Measurements from ENCODE around the gene TEAD1.

TEAD1 gene

DNA sequence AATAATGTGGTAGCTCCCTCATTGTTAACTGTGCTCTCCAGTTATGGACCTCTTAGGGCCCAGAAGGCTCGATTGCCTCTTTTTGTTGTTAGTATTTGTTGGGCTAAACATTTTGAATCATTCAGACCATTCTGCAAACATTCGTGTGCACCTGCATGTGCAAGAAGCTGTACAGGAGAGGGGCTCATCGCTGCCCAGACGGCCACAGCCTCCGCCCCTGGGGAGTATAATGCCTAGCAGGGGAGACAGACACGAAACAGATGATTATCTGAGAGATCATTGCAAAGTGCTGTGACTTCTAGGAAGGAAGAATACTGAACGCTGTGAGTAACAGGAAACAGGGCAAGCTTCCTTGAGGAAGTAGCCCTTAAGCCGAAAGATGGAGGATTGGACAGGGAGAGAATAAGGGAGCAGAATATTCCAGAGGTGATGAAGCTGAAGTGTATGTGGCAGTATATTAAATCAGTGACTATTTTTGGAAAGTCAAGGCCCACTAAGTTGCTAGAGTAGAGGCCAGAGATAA lies 211.6 kb downstream of the TEAD1 start:
- DNase-seq (ENCODE audit: low spot score) = no peak
- no peak for TF ChIP-seq CTCF (conservative IDR thresholded peaks at IDR 0.05; ENCODE audit: low read depth)
- POLR2A ChIA-PET (ENCODE audit: low non-redundant PET) = no interaction called here
- CTCF ChIA-PET = interaction anchor here (0.7 to 0.8 kb wide), 2 partner anchors 26 to 554 kb away, joined by 3 read pairs; no protein-coding TSS in a partner anchor
- H3K27ac ChIP-seq = no peak overlapping the region

DNA sequence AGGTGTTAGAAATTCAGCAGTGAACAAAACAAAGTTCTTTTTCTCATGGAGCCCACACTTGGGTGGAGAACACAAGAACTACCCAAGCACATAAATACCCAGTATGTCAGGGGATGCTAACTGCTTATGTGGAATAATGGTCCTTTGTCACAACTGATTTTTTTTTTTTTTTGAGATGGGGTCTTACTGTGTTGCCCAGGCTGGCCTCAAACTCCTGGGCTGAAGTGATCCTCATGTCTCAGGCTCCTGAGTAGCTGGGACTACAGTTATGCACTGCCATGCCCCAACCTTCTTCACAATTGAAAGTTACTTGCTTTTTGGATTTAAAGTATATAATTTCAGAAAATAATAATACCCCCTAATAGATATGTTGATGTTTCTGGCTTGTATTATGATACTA lies 212.3 kb downstream of the TEAD1 start:
- no peak for DNase-seq (ENCODE audit: low spot score)
- CTCF ChIA-PET = no interaction called here
- POLR2A ChIA-PET (ENCODE audit: low non-redundant PET) = no interaction called here
- TF ChIP-seq CTCF (conservative IDR thresholded peaks at IDR 0.05; ENCODE audit: low read depth) = no peak
- H3K27ac ChIP-seq = no peak overlapping the region

GRCh38 chr11:12888525-12889158 lies 214.4 kb downstream of the TEAD1 start:
- ChIA-PET CTCF (interaction anchor here (0.6 to 1.4 kb wide), 21 partner anchors 11 to 1336 kb away, joined by 3 to 7 read pairs (median 3); no protein-coding TSS in a partner anchor), POLR2A (ENCODE audit: low non-redundant PET) (no interaction called here)
- peak; percentile 58 for DNase-seq (ENCODE audit: low spot score)
- peak overlapping the region; percentile 62 for H3K27ac ChIP-seq
- peak; percentile 66 for TF ChIP-seq CTCF (conservative IDR thresholded peaks at IDR 0.05; ENCODE audit: low read depth)

DNA sequence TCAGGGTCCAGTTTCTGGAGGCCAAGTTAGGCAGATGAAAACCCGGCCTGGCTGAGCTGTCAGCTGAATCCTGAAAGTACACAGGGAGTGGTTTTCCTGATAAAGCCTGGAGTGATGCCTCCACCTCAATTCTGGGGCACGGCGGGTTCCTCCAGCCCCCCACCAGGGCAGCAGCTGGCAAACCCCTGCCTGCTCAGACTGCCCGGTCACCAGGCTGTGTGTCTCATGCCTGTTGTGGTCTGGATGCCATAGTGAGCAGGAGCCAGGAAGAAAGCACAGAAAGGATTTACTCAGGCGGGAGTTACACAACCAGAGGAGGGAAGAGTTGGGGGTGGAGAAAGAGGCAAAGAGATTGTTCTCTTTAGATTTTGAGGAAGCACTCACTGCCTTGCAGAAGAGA lies 215.0 kb downstream of the TEAD1 start:
- ChIA-PET POLR2A (ENCODE audit: low non-redundant PET) (no interaction called here), CTCF (interaction anchor here (0.6 to 1.3 kb wide), 16 partner anchors 17 to 1336 kb away, joined by 3 to 5 read pairs (median 3); no protein-coding TSS in a partner anchor)
- TF ChIP-seq CTCF (conservative IDR thresholded peaks at IDR 0.05; ENCODE audit: low read depth) = no peak
- H3K27ac ChIP-seq = peak overlapping the region; percentile 62
- DNase-seq (ENCODE audit: low spot score) = no peak

GRCh38 chr11:12890476-12890875 lies 216.3 kb downstream of the TEAD1 start:
- 0 out of 2 replicates have a peak overlapping the region, but pooled peaks have one; percentile 26 for H3K27ac ChIP-seq
- CTCF ChIA-PET = interaction anchor here (0.6 to 1.2 kb wide), 2 partner anchors 243 to 291 kb away, joined by 3 to 4 read pairs; no protein-coding TSS in a partner anchor
- TF ChIP-seq CTCF (conservative IDR thresholded peaks at IDR 0.05; ENCODE audit: low read depth) = no peak
- POLR2A ChIA-PET (ENCODE audit: low non-redundant PET) = no interaction called here
- DNase-seq (ENCODE audit: low spot score) = no peak

DNA sequence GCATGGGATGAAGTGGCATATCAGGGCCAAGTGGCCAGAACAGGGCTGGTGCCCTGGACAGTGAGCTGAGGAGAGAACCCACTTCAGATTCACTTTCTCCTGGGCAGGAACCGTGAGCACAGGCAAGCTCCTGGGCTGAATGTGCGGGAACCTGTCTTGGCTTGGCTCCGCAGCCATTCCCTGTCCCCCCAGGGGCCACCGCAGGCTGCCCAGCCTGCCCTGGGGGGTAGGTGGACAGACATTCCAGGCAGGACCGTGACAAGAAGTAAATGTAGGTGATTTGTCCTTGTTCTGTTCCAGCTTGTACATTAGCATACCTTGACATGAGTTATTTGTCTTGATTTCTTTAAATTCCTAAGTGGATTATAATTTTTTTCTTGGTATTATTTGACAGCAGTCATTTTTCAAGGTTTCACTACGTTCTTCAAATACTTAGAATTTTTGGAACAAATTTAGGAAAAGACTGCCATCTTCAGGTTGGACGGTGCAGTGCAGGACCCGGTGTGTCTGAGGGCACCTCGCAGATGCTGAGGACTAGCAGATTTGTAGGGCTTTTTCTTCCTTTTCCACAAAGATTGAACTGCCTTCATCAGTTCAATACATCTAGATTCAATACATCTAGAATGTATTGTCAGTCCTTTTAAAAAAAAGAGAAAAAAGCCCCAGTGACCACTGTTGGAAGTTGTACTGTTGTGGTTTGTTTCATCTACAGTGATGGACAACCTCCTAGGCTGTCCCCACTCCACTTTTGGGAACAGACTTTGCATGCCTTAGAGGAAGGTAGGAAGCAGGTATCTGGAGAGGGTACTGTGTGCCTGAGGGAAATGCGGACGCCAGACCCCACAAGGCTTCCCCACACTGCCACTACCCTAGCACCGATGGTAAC lies 219.8 kb downstream of the TEAD1 start:
- CTCF ChIA-PET = interaction anchor here (0.5 to 0.8 kb wide), 5 partner anchors 97 to 435 kb away, joined by 3 to 5 read pairs (median 3); no protein-coding TSS in a partner anchor

More for the DNA sequence above, 219.8 kb downstream of the TEAD1 start:
- POLR2A ChIA-PET (ENCODE audit: low non-redundant PET) = no interaction called here
- H3K27ac ChIP-seq = peak overlapping the region; percentile 75
- peak; percentile 60 for DNase-seq (ENCODE audit: low spot score)
- TF ChIP-seq CTCF (conservative IDR thresholded peaks at IDR 0.05; ENCODE audit: low read depth) = peak; percentile 86

All from RWPE1 (cell line).